NCI-H2171 treated with DMSO at 0.1 percent for 48 hours (cell line): ENCODE results near the gene CTU2.

ENCODE experiments used
- DNase-seq: peaks from one replicate; lab custom pipeline; 2025; lab: John Stamatoyannopoulos, UW

The CTU2 gene

DNA sequence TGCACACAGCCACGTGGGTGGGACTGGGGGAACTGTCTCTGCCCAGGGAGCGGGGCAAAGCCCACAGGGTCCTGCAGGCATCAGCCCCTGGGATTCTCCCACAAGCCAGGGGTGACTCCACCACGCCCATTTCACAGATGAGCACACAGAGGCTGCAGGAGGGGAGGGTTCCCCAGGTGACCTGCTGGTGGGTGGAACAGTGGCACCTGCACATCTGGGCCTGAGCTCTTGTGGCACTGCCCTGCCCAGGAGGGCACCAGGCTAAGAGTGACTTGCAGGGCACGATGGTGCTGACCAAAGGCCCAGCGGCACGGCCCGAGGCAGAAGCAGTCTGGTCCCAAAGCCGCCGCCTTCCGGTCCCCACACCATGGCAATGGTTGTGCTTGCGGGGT lies 54.8 kb downstream of the CTU2 start:
- no peak for DNase-seq

DNA sequence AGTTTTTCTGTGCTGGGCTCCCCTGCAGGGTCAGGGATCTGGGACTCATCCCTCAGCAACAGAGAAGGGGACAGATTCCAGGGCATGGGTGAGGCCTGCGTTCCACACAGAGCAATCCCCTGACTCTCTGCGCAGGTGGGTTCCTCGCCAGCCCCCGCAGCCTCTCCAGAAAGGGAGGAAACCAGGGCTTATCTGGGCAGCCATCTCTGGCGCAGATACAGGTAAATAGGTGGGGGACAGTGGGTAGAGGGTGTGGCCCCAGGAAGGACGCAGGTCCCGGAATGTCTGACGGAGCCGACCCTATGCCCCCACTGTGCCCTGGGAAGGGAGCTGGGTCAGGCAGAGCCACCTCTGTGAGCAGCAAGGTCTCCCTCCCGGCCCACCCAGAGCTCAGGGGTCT lies 55.5 kb downstream of the CTU2 start:
- DNase-seq, result no peak

DNA sequence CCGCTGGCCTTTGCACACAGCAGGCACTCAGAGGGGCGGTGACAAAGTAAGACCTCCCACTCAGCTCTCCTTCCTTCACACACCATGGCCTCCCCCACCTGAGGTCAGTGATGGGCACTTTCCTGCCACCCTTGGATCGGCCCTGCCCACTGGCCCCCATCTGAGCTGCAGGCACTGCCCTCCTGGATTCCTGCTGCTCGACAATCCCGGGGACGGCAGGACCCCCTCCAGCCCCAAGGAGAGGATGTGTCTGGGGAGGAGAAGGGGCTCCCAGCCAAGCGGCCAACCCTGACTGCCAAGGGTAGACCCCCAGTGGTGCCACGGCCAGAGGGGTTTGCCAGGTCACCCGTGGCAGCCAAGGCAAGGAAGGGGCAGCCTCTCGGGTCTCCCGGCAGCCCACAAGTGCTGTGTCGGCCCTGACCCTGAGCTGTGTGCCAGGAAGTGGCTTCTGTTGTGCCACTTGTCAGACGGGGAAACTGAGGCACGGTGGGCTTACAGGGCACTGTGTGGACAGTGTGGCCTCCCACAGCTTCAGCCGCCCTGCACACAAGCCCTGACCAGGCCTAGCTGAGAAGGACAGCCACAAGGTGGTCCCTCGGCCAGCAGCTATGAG lies 56.1 kb downstream of the CTU2 start:
- DNase-seq, result no peak

DNA sequence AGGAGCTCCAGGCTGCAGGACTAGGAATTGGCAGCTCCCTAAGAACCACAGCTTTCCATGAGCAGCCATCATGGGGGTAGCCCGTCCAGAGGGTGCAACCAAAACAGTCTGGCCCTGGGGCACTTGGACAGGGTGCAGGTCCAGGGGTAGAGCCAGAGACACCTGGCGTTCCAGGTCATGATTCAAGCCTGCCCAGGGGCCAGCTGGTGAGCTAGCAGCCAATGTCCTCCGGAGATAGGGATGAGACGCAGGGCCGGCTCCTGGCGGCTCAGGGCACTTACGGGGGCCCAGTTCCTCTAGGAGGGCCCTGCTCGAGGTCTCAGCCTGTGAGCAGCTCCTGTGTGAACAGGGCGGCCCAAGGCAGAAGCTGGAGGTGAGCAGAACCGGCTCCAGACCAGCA lies 56.6 kb downstream of the CTU2 start:
- no peak for DNase-seq

DNA sequence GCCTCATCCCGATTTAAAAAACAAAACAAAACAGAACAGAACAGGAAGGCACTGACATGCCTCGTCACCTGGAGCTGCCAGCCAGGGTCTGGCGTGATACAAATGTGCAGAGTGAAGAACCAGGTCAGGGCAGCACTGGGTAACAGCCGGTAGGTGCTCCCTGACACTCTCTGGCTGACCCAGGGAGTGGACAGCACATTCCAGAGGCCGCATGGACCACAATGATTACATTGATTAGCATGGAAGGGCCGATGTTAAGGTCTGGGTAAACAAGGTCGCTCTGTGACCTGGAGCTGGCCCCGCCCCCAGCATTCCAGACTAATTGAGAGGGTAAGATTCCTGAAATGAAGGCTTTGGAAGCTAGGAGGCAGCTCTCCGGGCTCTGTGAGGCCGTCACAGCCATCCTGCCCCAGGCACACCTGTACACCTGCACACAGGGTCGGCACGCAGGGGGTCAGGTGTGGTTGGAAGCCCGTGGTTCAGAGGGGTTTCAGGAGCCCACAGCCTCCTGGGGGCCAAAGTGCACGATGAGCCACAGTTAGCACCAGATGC lies 57.3 kb downstream of the CTU2 start:
- DNase-seq, result no peak

DNA sequence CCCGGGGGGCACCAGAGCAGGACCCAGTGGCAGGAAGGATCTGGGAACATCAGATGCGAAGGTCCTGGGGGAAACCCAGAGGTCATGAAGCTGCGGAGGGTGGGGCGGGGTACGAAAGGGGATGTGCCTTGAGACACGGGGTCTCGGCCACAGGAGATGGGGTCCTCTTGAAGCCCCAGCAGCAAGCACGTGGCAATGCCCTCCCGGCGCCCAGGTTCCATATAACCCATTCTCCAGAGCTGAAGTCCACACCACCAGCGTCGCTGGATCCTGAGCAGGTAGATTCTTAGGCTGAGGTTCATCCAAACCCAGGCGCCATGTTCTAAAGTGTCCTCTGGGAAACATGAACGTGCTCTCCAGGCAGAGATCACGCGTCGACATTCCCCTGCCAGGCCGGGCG lies 57.8 kb downstream of the CTU2 start:
- no peak for DNase-seq

DNA sequence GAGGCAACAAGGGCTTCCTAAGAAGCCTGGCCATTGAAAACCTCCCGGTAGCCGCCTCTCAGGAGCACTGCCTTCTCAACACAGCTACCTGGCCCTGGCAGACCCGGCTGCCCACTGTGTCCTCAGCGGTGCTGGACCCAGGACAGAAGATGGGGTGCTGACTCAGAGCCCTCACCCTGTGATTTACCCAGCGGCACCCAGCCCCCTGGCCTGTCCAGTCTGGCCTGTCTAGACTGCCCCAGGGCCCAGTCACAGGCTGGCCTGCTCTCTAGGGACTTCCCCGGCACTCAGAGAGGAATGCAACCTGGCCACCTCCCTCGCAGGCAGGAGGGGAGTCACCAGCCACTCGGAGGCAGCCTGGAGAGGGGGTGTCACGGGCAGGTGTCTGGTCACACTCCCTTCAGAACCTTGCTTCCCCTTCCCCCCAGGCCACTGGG lies 58.6 kb downstream of the CTU2 start:
- no peak for DNase-seq
